PC-3 (cell line): Measurements from ENCODE around the gene RNF225. TPM values are rescaled to one million over a fixed set of nuclear protein-coding genes. Genes with fewer than 3 reads are reported as not detected.

ENCODE experiments used
- ATAC-seq: fragments of 200-7000 bp; cut with Tn5 transposase; 2 replicates; pipeline ENCODE4 v1.9.1; 2020; ENCODE audit warnings: mild to moderate bottlenecking, moderate library complexity
- BruUV-seq: library from RNA; stranded (reverse); fragments of 400-500 nt; replicated peaks from 2 replicates; lab custom pipeline; 2021; lab: Mats Ljungman, UMichigan
- CTCF ChIA-PET: fragments of 300-600 bp; sonication (Branson Sonifier 250); formaldehyde crosslinking; loops from one replicate; lab custom pipeline; 2022; ENCODE audit warnings: antibody characterized with exemption; lab: Charles Lee
- POLR2A ChIA-PET: fragments of 300-600 bp; sonication (Branson Sonifier 250); formaldehyde crosslinking; loops from one replicate; lab custom pipeline; 2022; ENCODE audit warnings: antibody characterized with exemption; ENCODE audit not compliant: unreplicated experiment; lab: Charles Lee
- DNase-seq: peaks from one replicate; pipeline ENCODE4 v3.0.0-alpha.2; 2015
- H2AFZ ChIP-seq: fragments of 300-600 bp; sonication (generic); 2 replicates; pipeline ENCODE4 v1.6.0; 2016; ENCODE audit warnings: antibody characterized with exemption, low read length
- H3F3A ChIP-seq: fragments of 300-600 bp; sonication (generic); one replicate; pipeline ENCODE4 v1.6.0; 2017; ENCODE audit warnings: antibody characterized with exemption, low read length, control low read depth, mild to moderate bottlenecking; ENCODE audit not compliant: unreplicated experiment
- H3K27ac ChIP-seq: fragments of 300-600 bp; sonication (generic); 2 replicates; pipeline ENCODE4 v1.5.1; 2016; ENCODE audit warnings: mild to moderate bottlenecking, low read length
- H3K27me3 ChIP-seq: fragments of 300-600 bp; sonication (generic); 2 replicates; pipeline ENCODE4 v1.6.1; 2016; ENCODE audit warnings: low read length, mixed read lengths
- H3K36me3 ChIP-seq: fragments of 300-600 bp; sonication (generic); 2 replicates; pipeline ENCODE4 v1.6.1; 2016; ENCODE audit warnings: low read depth, mixed run types, low read length, mixed read lengths
- H3K4me1 ChIP-seq: fragments of 300-600 bp; sonication (generic); 2 replicates; pipeline ENCODE4 v1.5.1; 2016; ENCODE audit warnings: low read length; ENCODE audit not compliant: insufficient read depth
- H3K4me2 ChIP-seq: fragments of 300-600 bp; sonication (generic); 2 replicates; pipeline ENCODE4 v1.6.0; 2016; ENCODE audit warnings: low read length
- H3K4me3 ChIP-seq: fragments of 300-600 bp; sonication (generic); 2 replicates; pipeline ENCODE4 v1.5.1; 2016; ENCODE audit warnings: mild to moderate bottlenecking, low read length, mixed read lengths
- H3K79me2 ChIP-seq: fragments of 300-600 bp; sonication (generic); 2 replicates; pipeline ENCODE4 v1.6.1; 2017; ENCODE audit warnings: low read length, mixed read lengths
- H3K9ac ChIP-seq: fragments of 300-600 bp; sonication (generic); 2 replicates; pipeline ENCODE4 v1.6.0; 2016; ENCODE audit warnings: mild to moderate bottlenecking, low read length
- H3K9me2 ChIP-seq: fragments of 300-600 bp; sonication (generic); replicated peaks from 2 replicates; pipeline ENCODE4 v1.6.1; 2016; ENCODE audit warnings: mixed run types, low read length, mixed read lengths
- H3K9me3 ChIP-seq: fragments of 300-600 bp; sonication (generic); 2 replicates; pipeline ENCODE4 v1.6.1; 2016; ENCODE audit warnings: low read length, mixed read lengths
- H4K20me1 ChIP-seq: fragments of 300-600 bp; sonication (generic); 2 replicates; pipeline ENCODE4 v1.6.1; 2016; ENCODE audit warnings: low read length, mixed read lengths
- CTCF ChIP-seq: fragments of 300-600 bp; sonication (generic); conservative IDR thresholded peaks from 2 replicates; pipeline ENCODE4 v1.5.1; 2017; ENCODE audit warnings: antibody characterized with exemption, low read depth, mild to moderate bottlenecking, low read length
- EZH2 ChIP-seq: fragments of 300-600 bp; sonication (generic); IDR thresholded peaks from one replicate; pipeline ENCODE4 v1.6.1; 2017; ENCODE audit warnings: antibody characterized with exemption, mild to moderate bottlenecking, low read length; ENCODE audit not compliant: unreplicated experiment
- EZH2phosphoT487 ChIP-seq: fragments of 300-600 bp; sonication (generic); IDR thresholded peaks from 2 replicates; pipeline ENCODE4 v1.6.1; 2018; ENCODE audit warnings: mild to moderate bottlenecking, antibody characterized with exemption, low read length, borderline replicate concordance
- intact Hi-C: fragments of 100-400 bp; cut with micrococcal nuclease; formaldehyde crosslinking; loops from 2 replicates; pipeline ENCODE4 v1.9.0; 2023
- total RNA-seq: library from RNA; depleted of rRNA; stranded (reverse); fragments of >200 nt; gene quantifications from 2 replicates; pipeline ENCODE4 v1.2.3, GENCODE V29; 2014

Gene RNF225
- total RNA-seq, 1 experiment from 2014 or later: 2.2 TPM

GRCh38 chr19:58352760-58353671 is 42.4 kb upstream of the RNF225 start, which contains the start of gene A1BG:
TSS of gene A1BG (minus strand) at chr19:58353492. CDS start at chr19:58353437, 55 bp downstream.
- intact Hi-C loops: no loop called here
- no peak for DNase-seq
- ChIA-PET POLR2A (no interaction called here), CTCF (no interaction called here)
- Histone ChIP-seq H3K9ac (no peak within 1 kb of the TSS), H4K20me1 (no peaks in the 10 kb centered on the region), H3K4me3 (no peak within 1 kb of the TSS), H3K9me3 (no peaks in the 10 kb centered on the region), H3K27me3 (peaks cover 26% of the 10 kb centered on the region), H3K4me1 (no peaks in the 10 kb centered on the region), H3K4me2 (no peak within 1 kb of the TSS), H3K79me2 (no peaks in the 10 kb centered on the region), H3K9me2 (no peaks in the 10 kb centered on the region), H3F3A (no peaks in the 10 kb centered on the region), H3K27ac (no peak within 1 kb of the TSS), H2AFZ (no peak within 1 kb of the TSS), H3K36me3 (no peaks in the 10 kb centered on the region)
- no TSS peak for BruUV-seq
- no peak for ATAC-seq
- TF ChIP-seq CTCF: no peak
- TF ChIP-seq EZH2: no peak
- TF ChIP-seq EZH2phosphoT487: no peak

GRCh38 chr19:58353717-58354477 is 41.6 kb upstream of the RNF225 start:
- ATAC-seq (no peak), DNase-seq (no peak)
- peaks cover 19% of the 10 kb centered on the region for H3K27me3 ChIP-seq
- H3K4me3 ChIP-seq: no peak overlapping the region
- H3K27ac ChIP-seq: no peak overlapping the region
- no peaks in the 10 kb centered on the region for H3K36me3 ChIP-seq
- H3K9ac ChIP-seq: no peak overlapping the region
- no peak overlapping the region for H3K4me2 ChIP-seq
- BruUV-seq: no TSS peak
- intact Hi-C loops: no loop called here
- no peaks in the 10 kb centered on the region for H3F3A ChIP-seq
- no peaks in the 10 kb centered on the region for H4K20me1 ChIP-seq
- H3K9me3 ChIP-seq: no peaks in the 10 kb centered on the region
- ChIA-PET CTCF (no interaction called here), POLR2A (no interaction called here)
- H3K9me2 ChIP-seq: no peaks in the 10 kb centered on the region
- H3K4me1 ChIP-seq: no peaks in the 10 kb centered on the region
- no peaks in the 10 kb centered on the region for H3K79me2 ChIP-seq
- TF ChIP-seq CTCF (no peak), EZH2 (no peak), EZH2phosphoT487 (no peak)
- no peak overlapping the region for H2AFZ ChIP-seq
